Liver (tissue), 3 donors: ENCODE results near the gene MACROD1.

ENCODE experiments used
- RAD21 ChIP-seq, 2 donors: IDR thresholded peaks; 2 replicates each; pipeline ENCODE4 v1.6.1; 2016; ENCODE audit warnings: antibody characterized with exemption in 2 of 2, mild to moderate bottlenecking in 2 of 2
- TAF1 ChIP-seq: conservative IDR thresholded peaks from 2 replicates; pipeline ENCODE4 v1.6.1; 2016; ENCODE audit warnings: antibody characterized with exemption, mild to moderate bottlenecking
- TF ChIP-seq, protein P1 (sequence below): IDR thresholded peaks from 2 replicates; pipeline ENCODE4 v1.6.1; 2016; ENCODE audit warnings: antibody characterized with exemption
- TF ChIP-seq, protein P2 (sequence below): fragments of 150-350 bp; IDR thresholded peaks from 2 replicates; pipeline ENCODE4 v1.5.1; 2017; ENCODE audit warnings: improper control_type of control experiment, low read depth, low read length; ENCODE audit not compliant: missing input control
- TF ChIP-seq, protein P3 (sequence below): IDR thresholded peaks from 2 replicates; pipeline ENCODE4 v1.6.1; 2016; ENCODE audit warnings: antibody characterized with exemption
- TF ChIP-seq, protein P4 (sequence below): IDR thresholded peaks from 2 replicates; pipeline ENCODE4 v1.6.1; 2016; ENCODE audit warnings: antibody characterized with exemption, mild to moderate bottlenecking
- donor health status: healthy.
- donor health status: healthy.

DNA sequence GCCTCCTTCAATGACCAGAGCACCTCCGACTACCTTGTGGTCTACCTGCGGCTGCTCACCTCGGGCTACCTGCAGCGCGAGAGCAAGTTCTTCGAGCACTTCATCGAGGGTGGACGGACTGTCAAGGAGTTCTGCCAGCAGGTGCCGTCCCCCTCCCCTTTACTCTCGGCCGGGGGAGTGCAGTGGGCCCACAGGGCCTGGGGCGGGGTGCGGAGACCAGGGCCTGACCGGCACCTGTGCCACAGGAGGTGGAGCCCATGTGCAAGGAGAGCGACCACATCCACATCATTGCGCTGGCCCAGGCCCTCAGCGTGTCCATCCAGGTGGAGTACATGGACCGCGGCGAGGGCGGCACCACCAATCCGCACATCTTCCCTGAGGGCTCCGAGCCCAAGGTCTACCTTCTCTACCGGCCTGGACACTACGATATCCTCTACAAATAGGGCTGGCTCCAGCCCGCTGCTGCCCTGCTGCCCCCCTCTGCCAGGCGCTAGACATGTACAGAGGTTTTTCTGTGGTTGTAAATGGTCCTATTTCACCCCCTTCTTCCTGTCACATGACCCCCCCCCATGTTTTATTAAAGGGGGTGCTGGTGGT, 168.7 kb downstream of the MACROD1 start:
- TF ChIP-seq, protein P1, sequence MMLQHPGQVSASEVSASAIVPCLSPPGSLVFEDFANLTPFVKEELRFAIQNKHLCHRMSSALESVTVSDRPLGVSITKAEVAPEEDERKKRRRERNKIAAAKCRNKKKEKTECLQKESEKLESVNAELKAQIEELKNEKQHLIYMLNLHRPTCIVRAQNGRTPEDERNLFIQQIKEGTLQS = no peak
- TF ChIP-seq, protein P2, sequence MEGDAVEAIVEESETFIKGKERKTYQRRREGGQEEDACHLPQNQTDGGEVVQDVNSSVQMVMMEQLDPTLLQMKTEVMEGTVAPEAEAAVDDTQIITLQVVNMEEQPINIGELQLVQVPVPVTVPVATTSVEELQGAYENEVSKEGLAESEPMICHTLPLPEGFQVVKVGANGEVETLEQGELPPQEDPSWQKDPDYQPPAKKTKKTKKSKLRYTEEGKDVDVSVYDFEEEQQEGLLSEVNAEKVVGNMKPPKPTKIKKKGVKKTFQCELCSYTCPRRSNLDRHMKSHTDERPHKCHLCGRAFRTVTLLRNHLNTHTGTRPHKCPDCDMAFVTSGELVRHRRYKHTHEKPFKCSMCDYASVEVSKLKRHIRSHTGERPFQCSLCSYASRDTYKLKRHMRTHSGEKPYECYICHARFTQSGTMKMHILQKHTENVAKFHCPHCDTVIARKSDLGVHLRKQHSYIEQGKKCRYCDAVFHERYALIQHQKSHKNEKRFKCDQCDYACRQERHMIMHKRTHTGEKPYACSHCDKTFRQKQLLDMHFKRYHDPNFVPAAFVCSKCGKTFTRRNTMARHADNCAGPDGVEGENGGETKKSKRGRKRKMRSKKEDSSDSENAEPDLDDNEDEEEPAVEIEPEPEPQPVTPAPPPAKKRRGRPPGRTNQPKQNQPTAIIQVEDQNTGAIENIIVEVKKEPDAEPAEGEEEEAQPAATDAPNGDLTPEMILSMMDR = no peak
- no peak for TF ChIP-seq TAF1
- TF ChIP-seq RAD21 (IDR thresholded peaks at IDR 0.05) = no peak
- TF ChIP-seq, protein P3, sequence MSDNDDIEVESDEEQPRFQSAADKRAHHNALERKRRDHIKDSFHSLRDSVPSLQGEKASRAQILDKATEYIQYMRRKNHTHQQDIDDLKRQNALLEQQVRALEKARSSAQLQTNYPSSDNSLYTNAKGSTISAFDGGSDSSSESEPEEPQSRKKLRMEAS = no peak
- TF ChIP-seq, protein P4, sequence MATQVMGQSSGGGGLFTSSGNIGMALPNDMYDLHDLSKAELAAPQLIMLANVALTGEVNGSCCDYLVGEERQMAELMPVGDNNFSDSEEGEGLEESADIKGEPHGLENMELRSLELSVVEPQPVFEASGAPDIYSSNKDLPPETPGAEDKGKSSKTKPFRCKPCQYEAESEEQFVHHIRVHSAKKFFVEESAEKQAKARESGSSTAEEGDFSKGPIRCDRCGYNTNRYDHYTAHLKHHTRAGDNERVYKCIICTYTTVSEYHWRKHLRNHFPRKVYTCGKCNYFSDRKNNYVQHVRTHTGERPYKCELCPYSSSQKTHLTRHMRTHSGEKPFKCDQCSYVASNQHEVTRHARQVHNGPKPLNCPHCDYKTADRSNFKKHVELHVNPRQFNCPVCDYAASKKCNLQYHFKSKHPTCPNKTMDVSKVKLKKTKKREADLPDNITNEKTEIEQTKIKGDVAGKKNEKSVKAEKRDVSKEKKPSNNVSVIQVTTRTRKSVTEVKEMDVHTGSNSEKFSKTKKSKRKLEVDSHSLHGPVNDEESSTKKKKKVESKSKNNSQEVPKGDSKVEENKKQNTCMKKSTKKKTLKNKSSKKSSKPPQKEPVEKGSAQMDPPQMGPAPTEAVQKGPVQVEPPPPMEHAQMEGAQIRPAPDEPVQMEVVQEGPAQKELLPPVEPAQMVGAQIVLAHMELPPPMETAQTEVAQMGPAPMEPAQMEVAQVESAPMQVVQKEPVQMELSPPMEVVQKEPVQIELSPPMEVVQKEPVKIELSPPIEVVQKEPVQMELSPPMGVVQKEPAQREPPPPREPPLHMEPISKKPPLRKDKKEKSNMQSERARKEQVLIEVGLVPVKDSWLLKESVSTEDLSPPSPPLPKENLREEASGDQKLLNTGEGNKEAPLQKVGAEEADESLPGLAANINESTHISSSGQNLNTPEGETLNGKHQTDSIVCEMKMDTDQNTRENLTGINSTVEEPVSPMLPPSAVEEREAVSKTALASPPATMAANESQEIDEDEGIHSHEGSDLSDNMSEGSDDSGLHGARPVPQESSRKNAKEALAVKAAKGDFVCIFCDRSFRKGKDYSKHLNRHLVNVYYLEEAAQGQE = no peak
